ENCODE measurements around the gene YWHAQ.
"Not testable (repeated sequence)": the region's sequence is repeated elsewhere in the genome, so short reads cannot be mapped to it uniquely, and the experiment has no call there.

Gene YWHAQ

GRCh38 chr2:9629222-9630116 lies 1.3 kb downstream of the YWHAQ start:
- TF ChIP-seq POLR2AphosphoS5 (IDR thresholded peaks at IDR 0.05; ENCODE audit: low read depth, low read length) (no peak), POLR2A (IDR thresholded peaks at IDR 0.05; ENCODE audit: low read depth, low read length) (no peak), TAF1 (IDR thresholded peaks at IDR 0.05; ENCODE audit: borderline replicate concordance, low read depth, low read length) (no peak)
- FAIRE-seq: no peak
- no peak for DNase-seq (ENCODE audit: insufficient read length)

DNA sequence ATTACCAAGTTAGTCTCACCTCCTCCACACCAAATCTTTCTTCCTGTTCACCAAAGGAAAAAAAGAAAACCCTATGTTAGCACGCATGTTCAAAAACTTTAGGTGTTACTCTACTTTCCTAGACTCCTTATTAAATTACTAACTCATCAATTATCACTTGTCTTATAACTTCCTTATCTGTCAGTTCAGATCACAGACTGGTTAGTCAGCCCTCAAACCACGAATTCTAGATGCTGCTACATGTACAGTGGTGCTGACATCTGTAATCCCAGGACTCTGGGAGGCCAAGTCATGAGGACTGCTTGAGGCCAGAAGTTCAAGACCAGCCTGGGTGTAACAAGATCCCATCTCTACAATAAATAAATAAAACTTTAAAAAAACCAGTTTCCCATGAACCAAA lies 3.5 kb downstream of the YWHAQ start:
- DNase-seq (ENCODE audit: insufficient read length): no peak

DNA sequence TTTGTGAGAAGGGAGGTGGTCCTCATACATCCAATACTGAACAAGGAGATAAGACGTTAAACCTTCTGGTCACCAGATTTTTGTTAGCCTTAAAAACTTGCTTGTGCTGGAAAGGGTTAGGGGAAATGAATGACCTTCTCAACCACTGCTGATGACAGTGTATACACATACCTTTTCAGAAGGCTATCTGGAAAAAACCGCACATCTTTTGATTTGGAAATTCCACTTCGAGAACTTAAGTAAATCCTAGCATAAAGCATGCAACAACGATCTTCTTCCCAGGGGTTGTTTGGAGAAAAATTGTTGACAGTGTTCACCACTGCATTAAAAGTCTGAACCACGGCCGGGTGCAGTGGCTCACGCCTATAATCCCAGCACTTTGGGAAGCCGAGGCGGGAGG lies 7.6 kb downstream of the YWHAQ start:
- FAIRE-seq: no peak
- TF ChIP-seq POLR2AphosphoS5 (IDR thresholded peaks at IDR 0.05; ENCODE audit: low read depth, low read length) (no peak), TAF1 (IDR thresholded peaks at IDR 0.05; ENCODE audit: borderline replicate concordance, low read depth, low read length) (no peak), POLR2A (IDR thresholded peaks at IDR 0.05; ENCODE audit: low read depth, low read length) (no peak)
- no peak for DNase-seq (ENCODE audit: insufficient read length)

More for the DNA sequence above, 3.5 kb downstream of the YWHAQ start:
- TF ChIP-seq POLR2A (IDR thresholded peaks at IDR 0.05; ENCODE audit: low read depth, low read length) (no peak), POLR2AphosphoS5 (IDR thresholded peaks at IDR 0.05; ENCODE audit: low read depth, low read length) (no peak), TAF1 (IDR thresholded peaks at IDR 0.05; ENCODE audit: borderline replicate concordance, low read depth, low read length) (no peak)
- no peak for FAIRE-seq

GRCh38 chr2:9621655-9622054 lies 9.1 kb downstream of the YWHAQ start:
- not testable (repeated sequence) for FAIRE-seq; DNase-seq (ENCODE audit: insufficient read length)

DNA sequence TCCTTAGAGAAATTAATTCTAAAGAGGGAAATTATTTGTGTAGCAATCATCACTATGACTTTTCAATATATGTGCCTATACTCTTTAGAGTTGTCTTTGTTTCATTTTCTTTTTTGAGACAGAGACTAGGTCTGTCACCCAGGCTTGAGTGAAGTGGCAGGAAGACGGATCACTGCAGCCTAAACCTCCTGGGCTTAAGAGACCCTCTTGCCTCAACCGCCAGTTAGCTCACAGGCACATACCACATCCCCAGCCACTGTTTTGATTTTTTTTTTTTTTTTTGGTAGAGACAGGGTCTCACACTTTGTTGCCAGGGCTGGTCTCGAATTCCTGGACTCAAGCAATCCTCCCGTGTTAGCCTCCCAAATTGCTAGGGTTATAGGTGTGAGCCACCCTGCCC lies 12.4 kb downstream of the YWHAQ start:
- DNase-seq (ENCODE audit: insufficient read length): no peak
- TF ChIP-seq TAF1 (IDR thresholded peaks at IDR 0.05; ENCODE audit: borderline replicate concordance, low read depth, low read length) (no peak), POLR2A (IDR thresholded peaks at IDR 0.05; ENCODE audit: low read depth, low read length) (no peak), POLR2AphosphoS5 (IDR thresholded peaks at IDR 0.05; ENCODE audit: low read depth, low read length) (no peak)
- FAIRE-seq: no peak

DNA sequence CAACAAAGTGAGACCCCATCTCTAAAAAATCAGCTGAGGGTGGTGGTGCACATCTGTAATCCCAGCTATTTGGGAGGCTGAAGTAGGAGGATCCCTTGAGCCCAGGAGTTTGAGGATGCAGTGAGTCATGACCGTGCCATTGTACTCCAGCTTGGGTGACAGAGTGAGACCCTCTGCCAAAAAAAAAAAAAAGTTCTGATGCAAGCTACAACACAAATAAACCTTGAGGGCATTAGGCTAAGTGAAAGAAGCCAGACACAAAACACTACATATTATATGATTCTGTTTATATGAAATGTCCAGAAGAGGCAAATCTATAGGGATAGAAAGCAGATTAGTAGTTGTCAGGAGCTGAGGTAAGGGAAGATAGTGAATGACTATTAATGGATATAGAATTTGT lies 13.0 kb downstream of the YWHAQ start:
- DNase-seq (ENCODE audit: insufficient read length) (no peak), FAIRE-seq (no peak)
- no peak for TF ChIP-seq POLR2A (IDR thresholded peaks at IDR 0.05; ENCODE audit: low read depth, low read length)
- TF ChIP-seq TAF1 (IDR thresholded peaks at IDR 0.05; ENCODE audit: borderline replicate concordance, low read depth, low read length): no peak
- no peak for TF ChIP-seq POLR2AphosphoS5 (IDR thresholded peaks at IDR 0.05; ENCODE audit: low read depth, low read length)

DNA sequence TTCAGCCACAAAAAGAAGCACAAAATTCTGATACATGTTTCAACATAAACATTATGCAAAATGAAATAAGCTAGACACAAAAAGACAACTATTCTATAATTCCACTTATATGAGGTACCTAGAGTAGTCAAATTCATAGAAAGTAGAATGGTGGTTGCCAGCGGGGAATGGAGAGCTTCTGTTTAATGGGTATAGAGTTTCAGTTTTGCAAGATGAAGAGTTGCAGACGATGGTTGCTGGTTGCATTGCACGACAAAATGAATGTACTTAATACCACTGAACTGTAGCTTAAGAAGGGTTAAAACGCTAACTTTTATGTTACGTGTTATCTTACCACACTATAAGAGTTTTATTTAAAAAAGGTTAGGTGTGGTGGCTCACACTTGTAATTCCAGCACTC lies 13.5 kb downstream of the YWHAQ start:
- FAIRE-seq (no peak), DNase-seq (ENCODE audit: insufficient read length) (no peak)

DNA sequence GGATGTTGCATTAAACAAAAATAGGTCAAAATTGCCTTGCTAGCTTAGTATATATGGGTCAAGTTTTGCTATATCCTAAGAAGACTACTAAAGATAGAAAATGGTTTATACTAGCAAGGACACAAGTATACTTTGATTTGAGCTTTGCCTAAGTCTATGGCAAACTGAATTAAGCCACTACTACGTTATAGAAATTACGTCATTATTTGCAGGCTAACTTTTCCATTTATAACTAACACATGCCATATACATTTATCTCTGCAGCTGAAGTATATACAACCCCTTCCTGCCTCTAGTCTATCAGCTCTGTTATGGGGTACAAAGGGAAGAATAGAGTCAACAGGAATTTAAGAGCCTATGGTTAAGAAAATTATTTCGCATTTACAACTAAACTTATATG lies 16.2 kb downstream of the YWHAQ start:
- no peak for FAIRE-seq
- DNase-seq (ENCODE audit: insufficient read length): no peak
- no peak for TF ChIP-seq TAF1 (IDR thresholded peaks at IDR 0.05; ENCODE audit: borderline replicate concordance, low read depth, low read length)
- no peak for TF ChIP-seq POLR2AphosphoS5 (IDR thresholded peaks at IDR 0.05; ENCODE audit: low read depth, low read length)
- TF ChIP-seq POLR2A (IDR thresholded peaks at IDR 0.05; ENCODE audit: low read depth, low read length): no peak

More for the DNA sequence above, 13.5 kb downstream of the YWHAQ start:
- no peak for TF ChIP-seq POLR2A (IDR thresholded peaks at IDR 0.05; ENCODE audit: low read depth, low read length)
- TF ChIP-seq POLR2AphosphoS5 (IDR thresholded peaks at IDR 0.05; ENCODE audit: low read depth, low read length): no peak
- no peak for TF ChIP-seq TAF1 (IDR thresholded peaks at IDR 0.05; ENCODE audit: borderline replicate concordance, low read depth, low read length)

DNA sequence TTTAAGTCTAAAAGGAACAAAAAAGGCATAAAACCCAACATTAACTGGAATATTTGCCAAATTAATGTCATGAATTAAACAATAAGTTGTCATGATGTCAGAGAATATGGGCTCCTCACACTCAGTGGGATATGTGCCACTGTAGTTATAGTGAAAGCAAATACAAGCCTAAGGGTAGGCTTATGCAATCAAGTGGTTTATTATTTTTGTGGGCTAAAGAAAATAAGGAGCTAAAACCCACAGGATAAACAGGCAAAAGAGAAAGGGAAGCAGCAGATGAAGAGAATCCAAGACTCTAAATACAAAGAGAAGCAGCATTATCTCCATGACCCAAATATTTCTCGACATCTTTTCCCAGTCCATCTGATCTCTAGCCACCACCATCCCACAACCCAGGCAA lies 17.5 kb downstream of the YWHAQ start:
- DNase-seq (ENCODE audit: insufficient read length): no peak
- no peak for TF ChIP-seq POLR2AphosphoS5 (IDR thresholded peaks at IDR 0.05; ENCODE audit: low read depth, low read length)
- TF ChIP-seq TAF1 (IDR thresholded peaks at IDR 0.05; ENCODE audit: borderline replicate concordance, low read depth, low read length): no peak
- TF ChIP-seq POLR2A (IDR thresholded peaks at IDR 0.05; ENCODE audit: low read depth, low read length): no peak
- FAIRE-seq: no peak

DNA sequence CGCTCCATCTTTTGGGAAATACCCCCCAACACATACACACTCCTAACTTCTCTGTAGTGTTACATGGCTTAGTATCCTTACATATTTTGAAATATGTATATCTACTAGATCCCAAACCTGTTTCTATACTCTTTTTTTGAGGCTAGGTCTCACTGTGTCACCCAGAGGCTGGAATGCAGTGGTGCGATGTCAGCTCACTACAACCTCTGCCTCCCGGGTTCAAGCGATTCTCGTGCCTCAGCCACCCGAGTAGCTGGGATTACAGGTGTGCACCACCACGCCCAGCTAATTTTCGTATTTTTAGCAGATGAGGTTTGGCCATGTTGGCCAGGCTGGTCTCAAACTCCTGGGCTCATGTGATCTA lies 19.3 kb downstream of the YWHAQ start:
- not testable (repeated sequence) for DNase-seq (ENCODE audit: insufficient read length); FAIRE-seq

GRCh38 chr2:9610781-9611548 lies 19.8 kb downstream of the YWHAQ start:
- DNase-seq (ENCODE audit: insufficient read length) (no peak), FAIRE-seq (no peak)
- no peak for TF ChIP-seq TAF1 (IDR thresholded peaks at IDR 0.05; ENCODE audit: borderline replicate concordance, low read depth, low read length)
- no peak for TF ChIP-seq POLR2AphosphoS5 (IDR thresholded peaks at IDR 0.05; ENCODE audit: low read depth, low read length)
- no peak for TF ChIP-seq POLR2A (IDR thresholded peaks at IDR 0.05; ENCODE audit: low read depth, low read length)

- not testable (repeated sequence) for FAIRE-seq; DNase-seq (ENCODE audit: insufficient read length)
These were observed 22.3 kb downstream of the YWHAQ start for GRCh38 chr2:9608491-9608890.

Data from GM12892 (cell line).